Measurements from ENCODE around the gene MAN1A2. TPM values are rescaled to one million over a fixed set of nuclear protein-coding genes. Genes with fewer than 3 reads are reported as not detected.

MAN1A2 gene
- total and polyA plus RNA-seq, 10 of the 15 experiments (the other 5 are each of a cell fraction or from before 2014, with no cell fraction given): 2.8 to 23.6 (median 16.0) TPM

GRCh38 chr1:117346206-117346928 is 20.9 kb upstream of the MAN1A2 start:
- Histone ChIP-seq H3K36me3 (ENCODE audit: control insufficient read depth in 2 of 2, insufficient read depth in 2 of 2, low read length in 1 of 2) (no peaks in the 10 kb centered on the region), H3K4me1 (ENCODE audit: control insufficient read depth, insufficient read depth, low read length) (no peaks in the 10 kb centered on the region), H2AFZ (ENCODE audit: control insufficient read depth, low read depth, low read length) (no peak overlapping the region), H3K4me3 (no peak overlapping the region), H3K9ac (ENCODE audit: control insufficient read depth, insufficient read depth, low read length) (no peak overlapping the region), H3K9me3 (replicated peaks; ENCODE audit: control insufficient read depth, insufficient read depth, low read length) (no peaks in the 10 kb centered on the region), H3K27me3 (replicated peaks in 1 of 2; ENCODE audit: control insufficient read depth in 2 of 2, insufficient read depth in 2 of 2, low read length in 1 of 2) (no peaks in the 10 kb centered on the region; a peak in 2 of 4 replicates), H3K79me2 (ENCODE audit: control insufficient read depth, insufficient read depth, low read length) (no peaks in the 10 kb centered on the region), H3K4me2 (ENCODE audit: control insufficient read depth, insufficient read depth) (no peak overlapping the region), H4K20me1 (ENCODE audit: control insufficient read depth, insufficient read depth) (no peaks in the 10 kb centered on the region), H3K27ac (ENCODE audit: control insufficient read depth, insufficient read depth) (no peak overlapping the region)
- DNase-seq (ENCODE audit: low read depth, low spot score) (no peak), ATAC-seq (no peak), FAIRE-seq (no peak)
- SMC1A ChIA-PET (ENCODE audit: uncharacterized antibody, unreplicated experiment): no interaction called here
- intact Hi-C loops (cut with micrococcal nuclease; ENCODE audit: unreplicated experiment) (no loop called here), in situ Hi-C loops (cut with MboI) (no loop called here)
- RAD21 ChIA-PET (ENCODE audit: unreplicated experiment): no interaction called here
- POLR2A ChIA-PET: no interaction called here
- TF ChIP-seq MYC (IDR thresholded peaks at IDR 0.05; ENCODE audit: insufficient read depth, insufficient read length, insufficient replicate concordance, low read length, severe bottlenecking): no peak
- TF ChIP-seq RBBP5 (conservative IDR thresholded peaks at IDR 0.05): no peak
- TF ChIP-seq SMAD1 (IDR thresholded peaks at IDR 0.05; ENCODE audit: low read depth, partially characterized antibody): no peak
- TF ChIP-seq CHD4 (IDR thresholded peaks at IDR 0.05): no peak
- TF ChIP-seq SMAD5 (IDR thresholded peaks at IDR 0.05; ENCODE audit: low read depth): no peak
- no peak for TF ChIP-seq TAF1 (IDR thresholded peaks at IDR 0.05; ENCODE audit: borderline replicate concordance, low read depth, low read length)
- TF ChIP-seq SIX5 (IDR thresholded peaks at IDR 0.05; ENCODE audit: low read depth, low read length, severe bottlenecking): no peak
- TF ChIP-seq ZBTB40 (IDR thresholded peaks at IDR 0.05; ENCODE audit: borderline replicate concordance): no peak
- no TSS peak for BruUV-seq (replicated peaks)
- WGBS (ENCODE audit: insufficient coverage, insufficient replicate concordance, low lambda C conversion rate, missing lambda C conversion rate): 39% methylated on average over 4 of the region's 4 CpGs
- CTCF ChIA-PET: interaction anchor here (0.5 to 2.5 kb wide), 2 partner anchors 11 to 24 kb away, joined by 4 to 8 read pairs; no protein-coding TSS in a partner anchor
